ENCODE results near the gene VAT1L. TPM values are rescaled to one million over a fixed set of nuclear protein-coding genes. Genes with fewer than 3 reads are reported as not detected.

VAT1L gene
- total and polyA plus RNA-seq, 2 donors (not counting 3 experiments of a cell fraction or from before 2014, with no cell fraction given): 0.46 to 1.5 TPM

DNA sequence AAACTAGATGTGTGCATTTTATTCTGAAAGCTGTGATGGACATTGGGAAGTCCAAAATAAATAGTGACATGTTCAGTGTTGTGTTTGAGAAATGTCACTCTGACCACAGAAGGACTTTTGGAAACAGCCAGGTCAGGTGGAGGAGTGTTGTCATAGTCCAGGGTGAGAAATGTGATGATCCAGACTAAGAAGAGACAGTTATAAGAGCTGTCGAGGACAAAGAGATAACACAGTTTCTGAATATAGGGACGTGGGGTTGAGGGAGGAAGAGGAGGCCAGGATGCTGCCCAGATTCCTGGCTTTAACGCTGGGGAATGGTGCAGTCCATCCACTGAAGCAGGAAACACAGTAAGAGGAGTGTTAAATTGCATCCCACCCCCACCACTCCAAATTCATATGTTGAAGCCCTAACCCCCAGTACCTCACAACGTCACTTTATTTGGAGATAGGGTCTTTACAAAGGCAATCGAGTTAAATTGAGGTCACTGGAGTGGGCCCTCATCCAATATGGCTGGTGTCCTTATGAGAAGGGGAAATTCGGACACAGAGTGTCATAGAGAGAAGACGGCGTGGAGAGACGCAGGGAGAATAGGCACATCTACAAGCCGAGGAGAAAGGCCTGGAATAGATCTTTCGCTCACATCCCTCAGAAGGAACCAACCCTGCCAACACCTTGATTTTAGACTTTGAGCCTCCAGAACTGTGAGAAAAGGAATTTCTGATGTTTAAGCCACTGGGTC lies 71.3 kb downstream of the VAT1L start:
- no peak for DNase-seq (ENCODE audit: low read depth, low spot score)
- no peaks in the 10 kb centered on the region for H4K20me1 ChIP-seq (replicated peaks; ENCODE audit: control insufficient read depth, extremely low read depth, insufficient read depth, low read length)
- H3K27me3 ChIP-seq (ENCODE audit: control insufficient read depth in 2 of 2, insufficient read depth in 2 of 2, low read length in 2 of 2): peaks cover 6 to 8% of the 10 kb centered on the region in 2 experiments
- TF ChIP-seq EZH2 (IDR thresholded peaks at IDR 0.05; ENCODE audit: borderline replicate concordance, low read depth, low read length, severe bottlenecking): no peak
- no peak for TF ChIP-seq MYC (IDR thresholded peaks at IDR 0.05; ENCODE audit: low read depth, low read length)
- no peak for TF ChIP-seq FOS (IDR thresholded peaks at IDR 0.05; ENCODE audit: borderline replicate concordance, insufficient read depth, low read length)
- no peak for TF ChIP-seq MAX (IDR thresholded peaks at IDR 0.05; ENCODE audit: insufficient read depth, insufficient read length)
- TF ChIP-seq JUN (IDR thresholded peaks at IDR 0.05; ENCODE audit: borderline replicate concordance, insufficient read depth, insufficient read length, low read depth): no peak
- no peak for TF ChIP-seq GATA2 (IDR thresholded peaks at IDR 0.05; ENCODE audit: insufficient read depth, insufficient read length, low read depth, low read length)
- TF ChIP-seq POLR2A (IDR thresholded peaks at IDR 0.05; ENCODE audit: low read depth, low read length): no peak
- TF ChIP-seq POLR2AphosphoS5 (IDR thresholded peaks at IDR 0.05; ENCODE audit: insufficient read depth, low read depth, low read length): no peak
- TF ChIP-seq, protein P1, sequence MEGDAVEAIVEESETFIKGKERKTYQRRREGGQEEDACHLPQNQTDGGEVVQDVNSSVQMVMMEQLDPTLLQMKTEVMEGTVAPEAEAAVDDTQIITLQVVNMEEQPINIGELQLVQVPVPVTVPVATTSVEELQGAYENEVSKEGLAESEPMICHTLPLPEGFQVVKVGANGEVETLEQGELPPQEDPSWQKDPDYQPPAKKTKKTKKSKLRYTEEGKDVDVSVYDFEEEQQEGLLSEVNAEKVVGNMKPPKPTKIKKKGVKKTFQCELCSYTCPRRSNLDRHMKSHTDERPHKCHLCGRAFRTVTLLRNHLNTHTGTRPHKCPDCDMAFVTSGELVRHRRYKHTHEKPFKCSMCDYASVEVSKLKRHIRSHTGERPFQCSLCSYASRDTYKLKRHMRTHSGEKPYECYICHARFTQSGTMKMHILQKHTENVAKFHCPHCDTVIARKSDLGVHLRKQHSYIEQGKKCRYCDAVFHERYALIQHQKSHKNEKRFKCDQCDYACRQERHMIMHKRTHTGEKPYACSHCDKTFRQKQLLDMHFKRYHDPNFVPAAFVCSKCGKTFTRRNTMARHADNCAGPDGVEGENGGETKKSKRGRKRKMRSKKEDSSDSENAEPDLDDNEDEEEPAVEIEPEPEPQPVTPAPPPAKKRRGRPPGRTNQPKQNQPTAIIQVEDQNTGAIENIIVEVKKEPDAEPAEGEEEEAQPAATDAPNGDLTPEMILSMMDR (IDR thresholded peaks at IDR 0.05; ENCODE audit: extremely low read depth in 1 of 2, insufficient read depth in 1 of 2, low read depth in 1 of 2, low read length in 2 of 2): no peak
- no peak overlapping the region for H3K9ac ChIP-seq (replicated peaks; ENCODE audit: extremely low read depth, insufficient read depth, low read length)
- no peaks in the 10 kb centered on the region for H3K79me2 ChIP-seq (ENCODE audit: control insufficient read depth, insufficient read depth, low read length)
- BruUV-seq (replicated peaks): no TSS peak
- ChIA-PET POLR2A (no interaction called here), CTCF (no interaction called here)
- H3K9me3 ChIP-seq (replicated peaks; ENCODE audit: control insufficient read depth, insufficient read depth, low read length): no peaks in the 10 kb centered on the region
- no peaks in the 10 kb centered on the region for H3K9me1 ChIP-seq (replicated peaks; ENCODE audit: control insufficient read depth, extremely low read depth, insufficient read depth, low read length)
- FAIRE-seq: no peak
- H2AFZ ChIP-seq (ENCODE audit: low read depth, low read length): no peak overlapping the region
- no peak overlapping the region for H3K4me3 ChIP-seq (replicated peaks in 1 of 3; ENCODE audit: insufficient read depth in 1 of 3, low read depth in 1 of 3, low read length in 3 of 3)
- H3K27ac ChIP-seq (ENCODE audit: insufficient read depth, low read depth, low read length): no peak overlapping the region
- intact Hi-C loops (cut with micrococcal nuclease) (no loop called here), dilution Hi-C loops (cut with MboI; ENCODE audit: extremely low pct_ligation_motif_present, low sequenced_read_pairs) (no loop called here)
- H3K36me3 ChIP-seq (ENCODE audit: control insufficient read depth in 2 of 2, extremely low read depth in 1 of 2, insufficient read depth in 2 of 2, low read length in 2 of 2): no peaks in the 10 kb centered on the region
- no peak overlapping the region for H3K4me2 ChIP-seq (ENCODE audit: insufficient read depth, low read length)
- H3K4me1 ChIP-seq (ENCODE audit: control insufficient read depth, extremely low read depth, insufficient read depth, low read length): no peaks in the 10 kb centered on the region
